Measurements from ENCODE around the gene RLN3.

DNA sequence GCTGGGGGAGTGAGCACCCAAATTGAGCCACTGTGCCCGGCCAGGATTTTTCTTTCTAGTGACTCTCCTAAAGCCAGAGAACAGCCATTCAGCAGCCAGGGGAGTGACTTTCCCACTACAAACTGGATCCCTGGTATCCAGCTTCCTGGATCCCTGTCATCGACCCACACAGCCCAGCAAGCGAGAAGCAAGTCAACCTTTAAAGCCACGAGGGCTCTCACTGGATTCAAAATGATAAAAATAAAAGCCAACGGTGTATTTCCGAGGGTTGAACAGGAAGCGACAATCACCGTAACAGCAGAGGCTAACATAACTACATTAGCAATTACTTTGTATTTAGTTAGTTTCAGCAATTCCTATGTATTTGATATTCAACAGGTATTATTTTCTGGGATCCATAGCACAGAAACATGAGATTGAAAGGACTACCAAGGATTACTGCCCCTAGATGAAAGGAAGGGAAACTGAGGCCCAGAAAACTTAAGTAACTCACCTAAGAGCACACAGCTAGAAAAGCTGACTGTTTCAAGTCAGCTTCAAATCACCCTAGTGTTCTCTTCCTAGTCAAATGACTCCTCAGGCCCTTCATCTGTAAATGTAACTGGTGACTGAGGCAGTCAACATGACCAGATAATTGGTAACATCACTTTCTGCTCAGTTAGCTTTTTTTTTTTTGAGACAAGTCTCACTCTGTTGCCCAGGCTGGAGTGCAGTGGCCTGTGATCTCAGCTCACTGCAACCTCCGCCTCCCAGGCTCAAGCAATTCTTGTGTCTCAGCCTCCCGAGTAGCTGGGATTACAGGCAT lies 24.5 kb upstream of the RLN3 start:
- no peak for TF ChIP-seq POLR2A (IDR thresholded peaks at IDR 0.05; ENCODE audit: low read length)
- no peak for TF ChIP-seq GATA1 (IDR thresholded peaks at IDR 0.05; ENCODE audit: low read depth, low read length)

Measured in erythroblast (primary cell).